Activated CD8-positive, alpha-beta T cell treated with anti-CD3 and anti-CD28 coated beads, Interleukin-2, amount 10 ng/mL, durations not matched to agents 7 days and 5 days (primary cell): ENCODE results near the gene PAFAH2. TPM values are rescaled to one million over a fixed set of nuclear protein-coding genes. Genes with fewer than 3 reads are reported as not detected.

ENCODE experiments used
- ATAC-seq: fragments of 150-1000 bp; cut with Tn5 transposase; one replicate; pipeline ENCODE4 v1.10.0; 2021; ENCODE audit warnings: moderate library complexity
- CTCF ChIA-PET: fragments of 350-600 bp; sonication (Branson Sonifier 250); formaldehyde crosslinking; loops from one replicate; lab custom pipeline; 2021; ENCODE audit warnings: antibody characterized with exemption; lab: Charles Lee
- POLR2A ChIA-PET: fragments of 350-600 bp; sonication (Branson Sonifier 250); formaldehyde crosslinking; loops from one replicate; lab custom pipeline; 2021; ENCODE audit warnings: antibody characterized with exemption; lab: Charles Lee
- DNase-seq: peaks from one replicate; pipeline ENCODE4 v3.0.0-alpha.2; 2020
- H3K27ac Mint-ChIP-seq: one replicate; pipeline ENCODE4 v1.8.0; 2021; ENCODE audit warnings: mild to moderate bottlenecking, mixed read lengths
- H3K27me3 Mint-ChIP-seq: one replicate; pipeline ENCODE4 v1.8.0; 2021; ENCODE audit warnings: low read depth, mixed read lengths
- H3K36me3 Mint-ChIP-seq: one replicate; pipeline ENCODE4 v1.8.0; 2021; ENCODE audit warnings: low read depth, mixed read lengths
- H3K4me1 Mint-ChIP-seq: one replicate; pipeline ENCODE4 v1.8.0; 2021; ENCODE audit warnings: low read depth, mixed read lengths
- H3K4me3 Mint-ChIP-seq: one replicate; pipeline ENCODE4 v1.8.0; 2021; ENCODE audit warnings: mild to moderate bottlenecking, mixed read lengths
- H3K9me3 Mint-ChIP-seq: one replicate; pipeline ENCODE4 v1.8.0; 2022; ENCODE audit warnings: mixed read lengths; ENCODE audit not compliant: insufficient read depth
- total RNA-seq, 2 experiments: library from RNA; stranded (reverse); gene quantifications; one replicate each; pipeline ENCODE4 v1.2.3, GENCODE V29; 2021

Gene PAFAH2
- total RNA-seq, 2 experiments from 2014 or later, result 9.1 to 10.9 TPM

DNA sequence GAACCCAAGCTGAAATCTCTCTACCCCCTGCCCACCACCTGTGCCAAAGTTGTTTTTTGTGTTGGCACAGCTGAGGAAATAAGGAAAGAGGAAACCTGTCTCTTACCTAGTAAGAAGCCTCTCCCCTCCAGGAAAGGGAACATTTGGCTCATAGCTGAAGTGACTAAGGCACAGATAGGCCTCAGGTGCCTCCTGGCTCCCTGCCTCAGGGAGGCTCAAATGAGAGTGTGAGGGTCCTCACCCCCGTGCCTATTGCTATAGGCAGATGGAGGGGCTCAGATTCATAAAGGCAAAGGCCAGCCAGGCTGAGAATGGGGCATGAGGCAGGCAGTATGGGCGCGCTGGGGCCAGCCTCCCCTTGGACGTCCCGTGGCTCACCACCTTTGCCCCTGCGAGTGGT lies 40.6 kb upstream of the PAFAH2 start:
- H3K36me3 Mint-ChIP-seq, result no peaks in the 10 kb centered on the region
- peaks cover 19% of the 10 kb centered on the region for H3K27me3 Mint-ChIP-seq
- ATAC-seq (no peak), DNase-seq (no peak)
- POLR2A ChIA-PET, result no interaction called here
- CTCF ChIA-PET, result interaction anchor here (0.6 to 1.5 kb wide), 4 partner anchors 59 to 143 kb away, joined by 3 to 4 read pairs (median 3); partner anchors contain the start of gene C1orf232
- H3K4me3 Mint-ChIP-seq, result no peak overlapping the region
- H3K27ac Mint-ChIP-seq, result no peak overlapping the region
- peaks cover 16% of the 10 kb centered on the region for H3K4me1 Mint-ChIP-seq
- no peaks in the 10 kb centered on the region for H3K9me3 Mint-ChIP-seq

DNA sequence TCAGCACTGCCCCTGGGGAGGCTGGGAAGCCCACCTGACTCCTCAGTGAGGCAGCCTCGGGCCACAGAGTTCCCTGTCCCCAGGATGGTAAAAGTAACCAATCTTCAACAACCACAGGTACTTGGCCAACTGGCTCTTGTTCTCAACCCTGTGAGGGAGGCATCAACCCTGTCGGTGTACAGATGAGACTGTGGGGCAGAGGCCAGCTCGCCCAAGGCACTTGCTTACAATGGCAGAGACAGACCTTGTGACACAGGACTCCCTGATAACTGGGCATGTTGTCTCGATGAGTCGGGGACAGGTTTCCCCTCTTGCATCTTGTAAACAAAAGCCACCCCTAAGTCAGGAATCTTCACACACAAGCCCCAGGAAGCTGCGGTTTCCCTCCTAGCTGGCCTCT lies 40.0 kb upstream of the PAFAH2 start:
- no peaks in the 10 kb centered on the region for H3K9me3 Mint-ChIP-seq
- no peak for DNase-seq

DNA sequence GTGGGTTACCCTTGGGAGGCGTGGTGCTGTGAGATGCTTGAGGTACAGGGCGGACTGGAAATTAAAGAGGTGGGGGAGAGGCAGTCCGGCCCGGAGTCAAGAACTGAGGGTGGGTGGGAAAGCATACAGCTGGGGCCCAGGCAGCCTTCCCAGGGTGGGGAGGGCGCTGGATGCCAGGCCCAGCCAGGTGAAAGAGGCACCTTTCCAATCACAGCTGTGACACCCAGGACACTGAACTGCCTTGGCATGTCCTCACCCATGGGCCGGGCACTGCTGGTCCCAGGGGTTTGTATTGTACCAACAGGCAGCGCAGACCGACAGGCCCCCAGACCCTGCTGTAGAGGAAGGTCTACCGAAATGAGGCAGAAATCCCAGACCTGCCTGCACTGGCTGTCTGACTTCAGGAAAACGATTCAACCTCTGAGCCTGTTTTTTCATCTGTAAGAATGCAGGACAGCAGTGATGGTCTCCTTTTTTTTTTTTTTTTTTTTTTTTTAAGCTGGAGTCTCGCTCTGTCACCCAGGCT lies 39.0 kb upstream of the PAFAH2 start:
- Mint-ChIP-seq H3K27me3 (peaks cover 19% of the 10 kb centered on the region), H3K4me1 (peaks cover 16% of the 10 kb centered on the region), H3K36me3 (no peaks in the 10 kb centered on the region), H3K27ac (no peak overlapping the region), H3K9me3 (no peaks in the 10 kb centered on the region), H3K4me3 (no peak overlapping the region)
- DNase-seq (no peak), ATAC-seq (no peak)
- ChIA-PET POLR2A (no interaction called here), CTCF (interaction anchor here (0.7 to 4.2 kb wide), 21 partner anchors 8 to 381 kb away, joined by 3 to 40 read pairs (median 4); partner anchors contain the start of genes CEP85, EXTL1 and ZNF593)

More for the DNA sequence above, 40.0 kb upstream of the PAFAH2 start:
- Mint-ChIP-seq H3K27me3 (peaks cover 14% of the 10 kb centered on the region), H3K4me1 (peaks cover 16% of the 10 kb centered on the region), H3K27ac (no peak overlapping the region), H3K4me3 (no peak overlapping the region), H3K36me3 (no peaks in the 10 kb centered on the region)
- ATAC-seq, result no peak
- CTCF ChIA-PET, result interaction anchor here (0.6 to 4.2 kb wide), 3 partner anchors 106 to 131 kb away, joined by 3 to 40 read pairs (median 3); partner anchors contain the start of gene C1orf232
- POLR2A ChIA-PET, result no interaction called here

DNA sequence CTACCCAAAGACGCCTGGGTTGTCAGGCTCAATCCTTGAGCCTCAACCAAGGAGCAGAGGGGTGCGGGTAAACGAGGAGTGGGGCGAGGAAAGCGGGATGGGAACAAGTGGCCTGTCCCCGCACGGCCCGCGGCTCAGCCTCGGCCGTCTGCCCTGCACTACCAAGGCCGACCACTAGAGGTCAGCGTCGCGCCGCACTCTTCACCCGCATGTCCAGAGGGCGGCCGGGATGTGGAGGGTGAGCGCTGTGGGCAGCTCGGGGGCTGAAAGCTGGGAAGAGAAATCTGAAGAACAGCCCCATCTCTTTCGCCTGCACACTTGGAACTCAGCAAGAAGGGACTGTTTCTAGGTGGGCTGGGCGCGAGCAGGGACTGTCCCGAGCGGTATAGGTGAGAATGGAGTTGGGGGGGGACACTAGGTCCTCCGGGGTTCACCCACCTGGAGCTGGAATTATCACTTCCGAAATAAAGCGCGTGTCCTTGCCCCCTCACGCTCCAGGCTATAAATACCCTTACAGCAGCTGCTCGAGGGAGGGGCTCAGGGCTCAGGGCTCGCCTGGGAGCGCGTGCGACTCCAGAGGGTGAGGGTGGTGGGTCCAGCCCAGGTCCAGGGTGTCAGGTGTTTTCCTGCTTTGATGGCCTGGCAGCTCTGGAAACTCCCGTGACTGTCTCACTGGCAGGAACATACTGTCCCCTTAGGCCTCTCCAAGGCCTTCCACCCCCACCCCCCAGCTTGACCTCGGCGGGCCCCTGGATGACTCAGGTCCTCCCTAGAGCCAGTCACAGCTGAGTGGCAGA lies 38.3 kb upstream of the PAFAH2 start:
- CTCF ChIA-PET, result interaction anchor here (0.7 to 4.2 kb wide), 24 partner anchors 9 to 381 kb away, joined by 3 to 40 read pairs (median 4); partner anchors contain the start of genes CEP85, EXTL1 and ZNF593
- H3K27me3 Mint-ChIP-seq, result peaks cover 21% of the 10 kb centered on the region
- no peaks in the 10 kb centered on the region for H3K36me3 Mint-ChIP-seq
- peaks cover 16% of the 10 kb centered on the region for H3K4me1 Mint-ChIP-seq
- H3K4me3 Mint-ChIP-seq, result peak overlapping the region; percentile 91
- POLR2A ChIA-PET, result interaction anchor here (0.6 kb wide), 1 partner anchor 91 kb away, joined by 6 read pairs; no protein-coding TSS in a partner anchor
- H3K9me3 Mint-ChIP-seq, result no peaks in the 10 kb centered on the region
- DNase-seq (peak; percentile 81), ATAC-seq (peak; percentile 77)
- no peak overlapping the region for H3K27ac Mint-ChIP-seq

DNA sequence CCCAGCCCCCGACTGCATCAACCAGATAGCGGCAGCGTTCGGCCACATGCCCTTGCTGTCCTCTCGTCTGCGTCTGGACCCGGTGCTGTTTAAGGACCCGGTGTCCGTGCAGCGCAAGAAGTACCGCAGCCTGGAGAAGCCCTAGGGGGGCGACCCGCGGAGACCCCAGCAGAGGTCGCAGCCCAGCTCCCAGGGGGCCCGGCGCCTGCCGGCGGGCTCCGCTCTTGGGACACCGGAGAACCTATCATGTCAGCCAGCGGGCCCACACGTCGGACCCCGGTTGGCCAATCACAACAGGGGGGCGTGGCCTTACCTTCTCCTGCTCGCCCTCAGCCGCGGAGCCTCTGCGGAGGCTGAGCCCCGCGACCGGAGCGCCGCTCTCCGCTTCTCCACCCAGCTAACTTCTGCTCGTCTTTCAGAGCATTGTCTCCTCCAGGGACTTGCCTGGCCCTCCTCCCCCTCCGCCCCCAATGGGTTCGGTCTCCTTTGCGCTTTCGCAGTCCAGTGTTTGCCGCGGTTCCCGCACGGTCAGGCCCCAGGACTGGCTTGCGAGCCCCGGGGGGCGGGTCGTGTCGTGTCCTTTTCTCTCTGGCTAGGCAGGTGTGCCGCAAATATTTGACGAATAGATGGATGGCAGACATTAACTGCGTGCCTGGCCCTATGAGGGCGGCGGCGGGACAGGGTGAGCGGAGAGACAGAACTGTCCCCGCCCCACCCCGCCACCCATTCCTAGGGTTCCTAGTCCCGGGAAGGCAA lies 37.5 kb upstream of the PAFAH2 start:
- peak overlapping the region; percentile 91 for H3K4me3 Mint-ChIP-seq
- CTCF ChIA-PET, result interaction anchor here (0.6 to 4.2 kb wide), 21 partner anchors 9 to 380 kb away, joined by 3 to 40 read pairs (median 4); partner anchors contain the start of genes C1orf232, EXTL1 and ZNF593
- H3K27me3 Mint-ChIP-seq, result peaks cover 24% of the 10 kb centered on the region
- H3K4me1 Mint-ChIP-seq, result peaks cover 16% of the 10 kb centered on the region
- no peaks in the 10 kb centered on the region for H3K9me3 Mint-ChIP-seq
- peak; percentile 97 for ATAC-seq
- H3K36me3 Mint-ChIP-seq, result no peaks in the 10 kb centered on the region
- DNase-seq, result peak; percentile 95
- H3K27ac Mint-ChIP-seq, result peak overlapping the region; percentile 56
- POLR2A ChIA-PET, result interaction anchor here (0.6 kb wide), 1 partner anchor 48 kb away, joined by 4 read pairs; no protein-coding TSS in a partner anchor

DNA sequence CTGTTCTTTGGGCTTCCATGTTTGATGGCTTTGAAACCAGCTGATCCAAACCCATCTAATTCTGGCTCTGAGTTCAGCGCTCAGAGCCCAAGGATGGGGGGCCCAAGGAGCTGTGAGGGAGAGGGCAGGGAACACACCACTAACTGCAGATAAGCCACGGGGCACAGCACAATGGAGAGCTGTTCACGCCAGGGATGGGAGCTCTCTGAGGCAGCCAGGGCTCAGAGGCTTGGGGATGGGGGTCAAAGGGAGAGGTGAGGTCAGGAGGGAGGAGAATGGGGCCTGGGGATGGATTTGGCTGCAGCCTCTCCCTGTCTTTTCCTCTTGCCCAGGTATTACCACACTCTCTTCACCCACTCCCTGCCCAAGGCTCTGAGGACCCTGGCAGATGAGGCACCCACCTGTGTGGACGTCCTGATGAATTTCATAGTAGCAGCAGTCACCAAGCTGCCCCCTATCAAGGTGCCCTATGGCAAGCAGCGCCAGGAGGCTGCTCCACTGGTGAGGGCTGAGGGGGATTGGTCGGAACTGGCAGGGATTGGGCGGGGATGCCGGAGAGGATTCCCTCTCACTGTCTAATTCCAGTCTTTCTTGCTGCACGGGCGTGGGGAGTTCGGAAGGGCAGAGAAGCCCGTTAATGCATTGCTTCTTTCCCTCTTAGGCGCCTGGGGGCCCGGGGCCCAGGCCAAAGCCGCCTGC lies 36.8 kb upstream of the PAFAH2 start:
- no peaks in the 10 kb centered on the region for H3K36me3 Mint-ChIP-seq
- H3K27ac Mint-ChIP-seq, result no peak overlapping the region
- POLR2A ChIA-PET, result interaction anchor here (0.5 to 0.6 kb wide), 2 partner anchors 49 to 87 kb away, joined by 3 to 4 read pairs; no protein-coding TSS in a partner anchor
- H3K9me3 Mint-ChIP-seq, result no peaks in the 10 kb centered on the region
- H3K4me3 Mint-ChIP-seq, result peak overlapping the region; percentile 91
- CTCF ChIA-PET, result interaction anchor here (0.6 to 4.2 kb wide), 19 partner anchors 8 to 380 kb away, joined by 3 to 40 read pairs (median 3); partner anchors contain the start of genes C1orf232, CEP85, PAFAH2 and ZNF593
- no peak for DNase-seq
- H3K27me3 Mint-ChIP-seq, result peaks cover 24% of the 10 kb centered on the region
- peaks cover 16% of the 10 kb centered on the region for H3K4me1 Mint-ChIP-seq
- ATAC-seq, result no peak

DNA sequence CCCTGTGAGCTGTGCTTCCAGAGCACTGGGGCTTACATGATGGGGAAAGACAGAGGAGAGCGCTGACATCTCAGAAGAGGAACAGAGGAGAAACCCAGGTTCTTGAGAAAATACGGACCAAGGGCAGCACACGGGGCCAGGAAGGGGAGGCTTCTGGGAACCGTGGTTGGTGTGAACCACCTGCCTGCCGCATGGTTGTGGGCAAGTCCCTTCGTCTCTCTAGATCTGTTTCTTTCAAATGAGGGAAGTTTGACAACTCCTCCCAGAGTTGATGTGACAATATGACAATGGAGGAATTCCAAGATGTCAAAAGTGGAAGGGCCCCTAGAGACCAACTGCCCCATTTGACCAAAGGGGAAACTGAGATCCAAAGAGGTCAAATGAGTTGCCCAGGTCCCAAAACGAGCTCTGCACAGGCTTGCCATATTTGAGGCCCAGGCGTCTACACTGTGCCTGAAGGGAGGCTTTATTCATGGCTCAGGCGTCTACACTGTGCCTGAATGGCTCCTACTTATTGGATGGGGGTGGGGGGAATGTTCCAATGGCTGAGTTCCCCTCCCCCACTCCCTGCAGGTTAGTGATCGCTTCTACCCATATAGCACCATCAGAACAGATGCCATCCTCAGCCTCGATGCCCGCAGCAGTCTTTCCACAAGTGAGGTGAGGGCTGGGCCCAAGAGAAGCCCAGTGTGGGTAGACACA lies 34.9 kb upstream of the PAFAH2 start:
- Mint-ChIP-seq H3K4me1 (peaks cover 16% of the 10 kb centered on the region), H3K27me3 (peaks cover 24% of the 10 kb centered on the region), H3K9me3 (no peaks in the 10 kb centered on the region), H3K36me3 (no peaks in the 10 kb centered on the region), H3K4me3 (no peak overlapping the region), H3K27ac (no peak overlapping the region)
- POLR2A ChIA-PET, result no interaction called here
- CTCF ChIA-PET, result interaction anchor here (1.0 kb wide), 1 partner anchor 137 kb away, joined by 3 read pairs; no protein-coding TSS in a partner anchor
- DNase-seq (no peak), ATAC-seq (no peak)

DNA sequence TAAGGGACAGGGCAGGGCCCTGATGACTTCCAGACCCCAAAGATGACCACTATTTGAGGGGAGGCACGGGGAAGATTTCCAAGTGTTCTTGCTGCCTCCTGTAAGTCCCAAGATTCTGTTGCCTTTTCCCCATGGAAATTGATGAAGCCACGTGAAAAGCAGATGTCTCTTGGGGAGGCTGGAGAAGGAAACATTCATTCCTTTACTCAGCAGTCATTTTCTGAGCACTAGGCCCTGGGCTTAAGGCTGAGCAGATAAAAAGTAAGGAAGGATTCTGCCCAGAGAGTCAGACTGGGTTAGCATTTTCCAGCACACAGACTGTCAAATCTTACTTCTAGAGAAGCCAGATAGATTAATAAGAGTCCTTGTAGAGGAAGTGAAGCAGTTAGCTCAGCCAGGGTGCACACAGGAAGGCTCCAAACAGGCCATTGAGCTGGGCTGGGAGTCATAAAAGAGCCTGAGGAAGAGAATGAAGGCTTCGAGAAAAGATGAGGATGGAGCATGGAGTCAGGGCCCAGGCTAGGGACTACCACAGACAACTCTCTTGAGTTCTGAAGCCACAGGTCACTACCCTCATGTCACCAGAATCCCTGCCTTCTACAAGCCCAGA lies 33.9 kb upstream of the PAFAH2 start:
- Mint-ChIP-seq H3K4me3 (no peak overlapping the region), H3K27ac (no peak overlapping the region), H3K27me3 (peaks cover 27% of the 10 kb centered on the region), H3K36me3 (no peaks in the 10 kb centered on the region), H3K9me3 (no peaks in the 10 kb centered on the region), H3K4me1 (peaks cover 16% of the 10 kb centered on the region)
- ATAC-seq (no peak), DNase-seq (no peak)
- CTCF ChIA-PET, result interaction anchor here (1.0 kb wide), 1 partner anchor 136 kb away, joined by 3 read pairs; no protein-coding TSS in a partner anchor
- POLR2A ChIA-PET, result no interaction called here

DNA sequence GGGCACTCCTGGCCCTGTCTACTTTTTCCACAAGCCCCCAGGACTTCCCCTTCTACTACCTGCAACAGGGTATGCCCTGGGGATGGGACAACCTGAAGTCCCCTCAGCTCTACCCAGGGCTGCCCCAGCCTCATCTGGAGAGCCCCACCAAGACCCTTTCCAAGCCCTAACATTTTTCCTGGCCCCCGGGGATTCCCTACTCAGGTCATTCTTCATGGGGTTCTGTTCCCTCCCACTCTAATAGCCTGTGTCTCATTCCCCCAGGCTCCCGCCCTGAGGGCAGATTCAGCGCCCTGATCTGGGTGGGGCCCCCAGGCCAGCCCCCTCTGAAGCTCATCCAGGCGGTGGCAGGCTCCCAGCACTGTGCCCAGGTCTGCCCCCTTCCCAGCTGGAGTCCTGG lies 33.3 kb upstream of the PAFAH2 start:
- ChIA-PET POLR2A (no interaction called here), CTCF (no interaction called here)
- Mint-ChIP-seq H3K4me3 (no peak overlapping the region), H3K4me1 (peaks cover 15% of the 10 kb centered on the region), H3K9me3 (no peaks in the 10 kb centered on the region), H3K36me3 (no peaks in the 10 kb centered on the region), H3K27ac (no peak overlapping the region), H3K27me3 (peaks cover 27% of the 10 kb centered on the region)
- no peak for DNase-seq
- no peak for ATAC-seq

DNA sequence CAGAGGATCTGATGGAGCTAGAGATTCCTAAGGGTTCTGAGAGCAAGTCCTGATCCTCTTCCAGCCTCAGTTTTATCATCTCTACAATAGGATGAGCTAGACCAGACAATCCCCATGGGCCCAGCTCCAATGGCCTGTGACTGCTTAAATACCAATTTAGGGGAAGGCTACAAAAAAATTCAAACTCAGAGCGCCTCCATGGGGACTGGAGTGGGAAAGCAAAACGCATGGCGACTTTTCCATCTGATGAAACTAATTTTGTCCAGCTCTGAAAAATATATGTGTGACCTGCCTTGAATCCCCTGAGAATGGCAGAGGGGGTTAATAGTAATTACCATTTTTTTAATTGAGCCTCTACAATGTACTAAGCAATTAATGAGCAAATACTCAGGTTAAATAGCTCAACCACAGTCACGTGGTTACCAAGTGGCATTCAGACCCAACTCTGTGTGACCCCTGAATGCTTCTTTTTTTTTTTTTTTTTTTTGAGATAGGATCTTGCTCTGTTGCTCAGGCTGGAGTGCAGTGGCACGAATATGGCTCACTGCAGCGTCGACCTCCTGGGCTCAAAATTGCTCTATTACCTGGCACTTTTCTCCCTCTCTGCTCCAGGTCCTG lies 32.1 kb upstream of the PAFAH2 start:
- Mint-ChIP-seq H3K27ac (no peak overlapping the region), H3K36me3 (no peaks in the 10 kb centered on the region), H3K4me1 (peaks cover 8% of the 10 kb centered on the region), H3K27me3 (peaks cover 27% of the 10 kb centered on the region), H3K4me3 (no peak overlapping the region), H3K9me3 (no peaks in the 10 kb centered on the region)
- CTCF ChIA-PET, result interaction anchor here (0.9 to 1.5 kb wide), 3 partner anchors 32 to 134 kb away, joined by 3 to 8 read pairs (median 4); partner anchors contain the start of gene PAFAH2
- POLR2A ChIA-PET, result no interaction called here
- no peak for DNase-seq
- no peak for ATAC-seq
